Measurements from ENCODE around the gene DOK3.

DOK3 gene

GRCh38 chr5:177457852-177458681, 51.6 kb downstream of the DOK3 start:
- Histone ChIP-seq H3K4me3 (no peak overlapping the region), H3K9me3 (no peaks in the 10 kb centered on the region), H3K4me1 (peaks cover 7% of the 10 kb centered on the region), H3K27me3 (ENCODE audit: low read depth) (no peaks in the 10 kb centered on the region), H3K36me3 (replicated peaks) (peaks cover 41% of the 10 kb centered on the region)
- DNase-seq (ENCODE audit: low spot score in 2 of 2): no peak
- in situ Hi-C loops (cut with MboI; ENCODE audit: low sequenced_read_pairs): no loop called here

GRCh38 chr5:177456976-177457851, 52.4 kb downstream of the DOK3 start:
- Histone ChIP-seq H3K36me3 (replicated peaks) (peaks cover 39% of the 10 kb centered on the region), H3K4me1 (peaks cover 7% of the 10 kb centered on the region), H3K27me3 (ENCODE audit: low read depth) (no peaks in the 10 kb centered on the region), H3K9me3 (no peaks in the 10 kb centered on the region), H3K4me3 (no peak overlapping the region)
- in situ Hi-C loops (cut with MboI; ENCODE audit: low sequenced_read_pairs): no loop called here
- DNase-seq (ENCODE audit: low spot score in 2 of 2): peak; percentile 95 to 99

- Histone ChIP-seq H3K9me3 (no peaks in the 10 kb centered on the region), H3K36me3 (replicated peaks) (peaks cover 39% of the 10 kb centered on the region), H3K27me3 (ENCODE audit: low read depth) (no peaks in the 10 kb centered on the region), H3K4me3 (no peak overlapping the region), H3K4me1 (peaks cover 7% of the 10 kb centered on the region)
- DNase-seq (ENCODE audit: low spot score in 2 of 2): no peak
- in situ Hi-C loops (cut with MboI; ENCODE audit: low sequenced_read_pairs): no loop called here
Observed at GRCh38 chr5:177456591-177456964, 53.0 kb downstream of the DOK3 start.

- peak; percentile 80 to 98 for DNase-seq (ENCODE audit: low spot score in 2 of 2)
- peaks cover 7% of the 10 kb centered on the region for H3K4me1 ChIP-seq
- H3K4me3 ChIP-seq: peak overlapping the region; percentile 50
- peaks cover 39% of the 10 kb centered on the region for H3K36me3 ChIP-seq (replicated peaks)
- H3K27me3 ChIP-seq (ENCODE audit: low read depth): no peaks in the 10 kb centered on the region
- H3K9me3 ChIP-seq: no peaks in the 10 kb centered on the region
- in situ Hi-C loops (cut with MboI; ENCODE audit: low sequenced_read_pairs): no loop called here
Observed at GRCh38 chr5:177455661-177456590, 53.7 kb downstream of the DOK3 start.

- peak; percentile 68 to 93 for DNase-seq (ENCODE audit: low spot score in 2 of 2)
- Histone ChIP-seq H3K4me3 (peak overlapping the region; percentile 50), H3K27me3 (ENCODE audit: low read depth) (no peaks in the 10 kb centered on the region), H3K4me1 (peaks cover 7% of the 10 kb centered on the region), H3K36me3 (replicated peaks) (peaks cover 32% of the 10 kb centered on the region), H3K9me3 (no peaks in the 10 kb centered on the region)
- in situ Hi-C loops (cut with MboI; ENCODE audit: low sequenced_read_pairs): no loop called here
Observed at GRCh38 chr5:177455036-177455660, 54.5 kb downstream of the DOK3 start.

GRCh38 chr5:177454397-177455035, 55.1 kb downstream of the DOK3 start:
- H3K4me3 ChIP-seq: peak overlapping the region; percentile 50
- DNase-seq (ENCODE audit: low spot score in 2 of 2): peak; percentile 78 to 96
- H3K9me3 ChIP-seq: no peaks in the 10 kb centered on the region
- peaks cover 28% of the 10 kb centered on the region for H3K36me3 ChIP-seq (replicated peaks)
- H3K27me3 ChIP-seq (ENCODE audit: low read depth): no peaks in the 10 kb centered on the region
- in situ Hi-C loops (cut with MboI; ENCODE audit: low sequenced_read_pairs): no loop called here
- peaks cover 7% of the 10 kb centered on the region for H3K4me1 ChIP-seq

- no peaks in the 10 kb centered on the region for H3K9me3 ChIP-seq
- in situ Hi-C loops (cut with MboI; ENCODE audit: low sequenced_read_pairs): no loop called here
- H3K27me3 ChIP-seq (ENCODE audit: low read depth): no peaks in the 10 kb centered on the region
- peak in 1 of 2 experiments; percentile 61 for DNase-seq (ENCODE audit: low spot score in 2 of 2)
- H3K36me3 ChIP-seq (replicated peaks): peaks cover 24% of the 10 kb centered on the region
- H3K4me1 ChIP-seq: peaks cover 7% of the 10 kb centered on the region
- H3K4me3 ChIP-seq: peak overlapping the region; percentile 50
Observed at GRCh38 chr5:177453852-177454396, 55.7 kb downstream of the DOK3 start.

GRCh38 chr5:177452688-177453638, 56.7 kb downstream of the DOK3 start:
- in situ Hi-C loops (cut with MboI; ENCODE audit: low sequenced_read_pairs): no loop called here
- Histone ChIP-seq H3K4me1 (peaks cover 10% of the 10 kb centered on the region), H3K9me3 (no peaks in the 10 kb centered on the region), H3K36me3 (replicated peaks) (peaks cover 14% of the 10 kb centered on the region), H3K4me3 (no peak overlapping the region; the same call in 1 of the 2 replicates), H3K27me3 (ENCODE audit: low read depth) (no peaks in the 10 kb centered on the region)
- DNase-seq (ENCODE audit: low spot score in 2 of 2): no peak

Measured in HAP-1 (cell line).